LoVo (cell line): Measurements from ENCODE around the gene SPTLC3.

Experiments used
- DNase-seq: peaks from one replicate; pipeline ENCODE4 v3.0.0-alpha.2; 2016; ENCODE audit warnings: low spot score

Gene SPTLC3

DNA sequence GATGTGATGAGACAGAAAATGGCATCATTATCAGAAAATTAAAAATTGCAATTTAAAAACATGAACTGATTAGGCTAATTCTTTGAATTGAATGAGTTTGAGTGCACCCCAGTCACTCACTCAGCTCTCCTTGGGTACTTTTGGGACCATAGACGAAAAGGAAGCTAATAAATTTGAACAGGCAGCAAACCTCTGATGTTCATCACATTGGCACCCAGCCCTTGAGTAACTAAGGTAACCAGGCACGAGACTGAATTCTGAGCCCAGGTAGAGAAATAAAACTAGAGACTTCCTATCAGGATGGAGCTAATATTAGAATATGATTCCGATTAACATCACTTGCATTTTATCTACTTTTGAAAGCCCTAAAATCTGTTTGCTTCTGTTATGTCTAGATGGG, 131.4 kb downstream of the SPTLC3 start:
- no peak for DNase-seq

DNA sequence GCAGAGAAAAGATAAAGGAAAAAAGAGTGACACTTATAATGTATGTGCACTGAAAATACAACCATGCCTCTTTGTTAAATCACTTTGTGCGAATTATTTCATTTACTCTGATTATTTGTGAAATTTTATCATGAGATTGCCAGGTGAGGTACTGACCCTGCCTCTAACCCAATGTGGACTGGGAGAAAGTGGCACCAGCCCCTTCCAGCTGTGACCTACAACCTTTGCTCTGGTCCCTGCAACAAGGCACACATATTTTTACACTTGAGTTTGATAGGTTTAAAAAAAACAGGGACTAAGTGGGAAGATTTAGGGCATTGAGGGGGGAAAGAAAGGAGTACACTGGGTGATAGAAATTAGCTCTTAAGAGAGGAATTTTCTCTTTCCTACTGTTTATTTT, 132.0 kb downstream of the SPTLC3 start:
- DNase-seq = no peak

DNA sequence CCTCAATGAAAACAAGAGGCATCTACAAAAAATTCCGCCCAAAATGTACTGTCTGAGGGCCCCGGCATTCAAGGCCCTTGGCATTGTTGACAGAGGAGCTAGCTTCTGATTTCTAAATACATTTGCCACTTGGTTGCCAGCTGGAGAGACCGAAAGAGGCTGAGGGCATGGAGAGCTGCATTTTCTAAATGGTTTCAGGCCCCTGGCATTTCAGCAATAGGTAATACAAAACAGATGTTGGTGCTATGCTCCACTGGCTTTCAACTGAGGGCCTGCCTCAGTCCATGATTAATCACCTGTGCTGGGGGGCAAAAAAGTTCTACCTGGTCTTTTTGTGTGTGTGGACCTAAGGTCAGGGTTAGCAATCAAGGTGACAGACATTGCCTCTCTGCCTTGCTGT, 132.8 kb downstream of the SPTLC3 start:
- DNase-seq = no peak

DNA sequence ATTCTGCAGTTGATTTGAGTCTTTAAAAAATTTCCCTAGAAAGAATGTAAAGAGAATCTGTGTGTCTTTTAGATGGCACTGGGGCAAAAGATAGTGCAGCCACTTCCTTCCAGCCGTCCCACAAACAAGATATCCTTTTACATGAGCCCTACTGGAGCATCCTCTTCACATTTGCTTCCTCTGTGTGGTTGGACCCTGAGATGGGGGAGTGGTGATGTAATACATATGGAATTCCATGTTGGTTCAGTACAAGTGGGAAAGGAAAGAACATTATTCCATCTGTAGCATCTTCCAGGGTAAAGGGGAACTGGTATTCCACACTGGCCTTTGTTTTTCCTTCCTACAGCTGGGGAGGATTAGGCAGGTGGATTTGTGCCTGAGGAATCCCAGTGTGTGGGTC, 133.4 kb downstream of the SPTLC3 start:
- no peak for DNase-seq

DNA sequence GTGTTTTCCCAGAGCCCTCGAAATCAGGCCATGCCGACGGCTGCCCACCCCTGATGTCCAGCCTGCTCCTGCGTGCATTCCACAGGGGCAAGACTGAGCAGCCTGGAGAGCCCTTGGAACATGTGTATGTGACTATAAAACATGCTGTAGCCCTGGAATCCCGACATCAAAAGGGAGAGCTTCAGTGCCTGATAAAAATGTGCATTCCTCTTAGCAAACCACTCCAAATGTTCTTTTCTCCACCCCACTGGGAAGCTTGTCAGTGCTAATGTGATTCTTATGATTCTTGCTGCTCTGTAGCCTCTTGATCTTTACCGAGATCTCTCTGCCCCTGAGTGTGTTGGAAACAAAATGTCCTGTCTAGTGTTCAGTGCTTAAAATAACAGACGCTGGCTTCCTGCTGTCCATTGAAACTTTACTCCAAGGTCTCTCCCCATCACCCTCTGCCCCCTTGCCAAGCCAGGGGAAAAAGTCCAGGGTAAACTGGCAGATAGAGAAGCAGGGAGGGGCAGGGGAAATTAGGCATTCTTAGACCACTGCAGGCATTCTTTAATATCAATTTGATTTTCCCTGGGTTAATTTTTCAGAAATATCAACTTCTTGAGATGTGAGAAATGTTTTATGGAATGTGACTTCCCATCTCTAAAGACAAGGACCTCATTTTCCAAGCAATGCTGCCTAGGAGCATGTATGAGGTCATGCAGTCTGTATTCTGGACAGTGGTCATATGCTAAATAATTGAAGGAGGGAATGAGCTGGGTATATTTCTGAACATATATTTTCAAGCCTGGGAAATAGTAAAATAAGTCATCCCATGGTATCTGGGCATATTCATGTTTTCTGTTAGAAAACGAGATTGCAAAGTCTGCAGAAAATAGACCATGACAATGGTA, 138.5 kb downstream of the SPTLC3 start:
- no peak for DNase-seq

DNA sequence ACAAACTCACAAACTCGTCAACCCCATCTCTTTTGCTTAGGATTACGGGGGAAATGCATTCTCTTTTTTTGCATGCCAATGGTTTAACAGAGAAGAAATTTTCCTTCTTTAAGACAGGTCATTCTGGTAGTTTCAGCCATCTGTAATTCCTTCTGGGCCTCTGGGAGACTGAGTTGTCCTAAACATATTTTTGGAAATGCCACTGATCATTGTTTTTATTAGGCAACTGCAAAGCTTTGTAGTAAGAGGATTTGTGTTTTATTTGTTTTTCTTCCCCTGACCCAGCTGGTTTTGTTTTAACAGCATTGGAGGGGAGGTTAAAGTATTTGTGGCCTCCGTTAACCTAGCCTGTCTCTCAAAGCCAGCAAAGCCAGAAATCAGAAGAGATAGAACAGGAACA, 139.2 kb downstream of the SPTLC3 start:
- no peak for DNase-seq

DNA sequence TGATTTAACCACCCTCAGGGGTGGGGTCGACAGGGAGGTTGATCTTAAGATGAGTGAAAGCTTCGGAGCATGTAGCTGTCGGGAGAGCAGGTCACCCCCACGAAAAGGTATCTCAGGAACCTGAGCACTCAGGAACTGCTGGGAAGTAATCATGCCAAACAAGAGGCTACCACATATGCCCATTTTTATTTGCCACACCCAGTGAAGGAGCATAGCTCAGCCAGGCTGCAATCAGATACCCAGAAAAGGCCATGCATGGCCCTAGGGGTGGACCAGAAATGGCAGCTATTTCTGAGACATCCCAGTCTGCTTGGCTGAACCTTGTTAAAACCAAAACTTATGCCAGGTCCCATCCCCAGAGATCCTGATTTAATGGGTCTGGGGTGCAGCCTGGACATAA, 139.6 kb downstream of the SPTLC3 start:
- no peak for DNase-seq

DNA sequence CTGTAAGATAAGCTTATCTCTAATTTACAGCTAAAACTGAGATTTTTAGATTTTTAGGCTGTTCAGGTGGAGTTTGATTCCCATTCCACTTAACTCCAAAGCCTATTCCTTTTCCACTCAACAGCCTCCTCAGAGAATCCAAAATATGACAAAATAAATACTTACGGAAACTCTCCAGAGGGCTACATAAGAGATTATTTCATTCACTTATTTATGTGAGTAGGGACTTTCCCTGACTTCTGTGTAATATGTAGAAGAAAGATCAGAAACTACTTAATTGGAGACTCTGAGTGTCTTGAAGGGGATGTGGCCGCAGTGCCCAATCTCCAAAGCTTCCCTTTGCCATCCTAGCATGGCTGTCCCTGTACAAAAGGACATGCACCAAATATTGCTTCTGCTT, 140.2 kb downstream of the SPTLC3 start:
- no peak for DNase-seq

DNA sequence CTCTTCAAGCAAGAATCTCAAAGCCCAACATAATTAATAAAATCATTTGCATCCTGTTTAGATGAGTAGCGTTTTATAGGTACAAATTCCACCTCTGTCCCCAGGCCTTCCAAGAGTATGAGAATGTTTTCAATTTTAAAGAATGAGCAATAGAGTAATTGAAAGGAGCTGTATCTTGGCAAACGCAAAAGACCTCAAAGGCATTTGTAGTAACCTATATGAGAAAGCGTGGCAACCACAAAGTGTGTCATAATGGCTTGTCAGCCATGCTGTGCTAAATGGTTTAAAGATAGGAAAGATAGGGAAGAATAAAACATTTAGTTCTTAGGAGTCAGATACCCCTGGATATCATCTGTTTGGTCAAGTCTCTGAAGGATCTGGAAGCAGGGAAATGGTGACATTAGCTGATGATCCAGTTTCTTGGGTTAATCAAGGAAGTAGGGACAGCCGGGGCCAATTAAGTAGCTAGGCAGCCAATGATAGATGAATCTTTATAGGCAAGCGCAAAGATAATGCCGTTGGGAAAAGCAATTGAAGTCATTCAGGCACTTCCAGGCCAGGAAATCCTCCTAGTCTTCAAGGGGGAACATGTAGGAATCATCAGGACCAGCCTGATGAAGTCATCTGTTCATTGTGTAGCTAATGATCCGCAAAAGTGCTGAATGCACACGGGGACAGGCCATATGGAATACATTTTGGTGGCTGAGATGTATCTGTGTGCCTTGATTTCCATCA, 140.8 kb downstream of the SPTLC3 start:
- DNase-seq = no peak

DNA sequence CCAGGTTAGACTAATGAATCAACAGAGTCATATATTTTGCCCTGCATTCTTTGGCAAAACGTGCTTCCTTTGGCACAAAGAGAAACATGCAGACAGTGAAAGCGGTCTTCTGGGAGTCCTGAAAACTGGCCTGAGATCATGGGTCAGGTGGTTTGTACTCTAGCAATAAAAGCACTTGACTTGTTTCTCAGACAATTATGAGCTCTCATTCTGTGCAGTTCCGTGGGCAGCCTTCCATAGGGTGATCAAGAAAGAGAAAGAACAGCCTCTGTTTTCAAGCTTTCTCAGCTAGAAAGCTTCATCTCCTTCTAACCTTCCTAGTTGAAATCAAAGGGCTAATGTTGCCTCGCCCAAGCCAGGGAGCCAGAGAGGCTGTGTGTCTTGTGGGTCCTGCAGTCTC, 149.6 kb downstream of the SPTLC3 start:
- DNase-seq = no peak

DNA sequence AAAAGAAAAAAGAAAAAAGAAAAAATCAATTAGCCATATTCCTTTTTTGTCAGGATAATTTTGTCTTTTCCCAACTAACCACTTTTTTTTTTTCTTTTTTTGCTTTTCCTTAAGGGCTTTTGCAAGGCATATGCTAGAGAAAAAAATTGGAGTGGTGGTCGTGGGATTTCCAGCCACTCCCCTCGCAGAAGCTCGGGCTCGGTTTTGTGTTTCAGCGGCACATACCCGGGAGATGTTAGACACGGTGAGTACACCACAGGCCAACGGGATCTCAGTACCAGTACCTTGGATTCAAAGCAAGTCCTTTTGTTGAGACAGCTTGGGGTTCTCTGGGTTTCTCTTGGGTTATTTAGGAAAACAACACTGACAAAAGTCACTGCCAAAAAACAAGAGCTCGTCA, 151.1 kb downstream of the SPTLC3 start:
- DNase-seq = no peak

DNA sequence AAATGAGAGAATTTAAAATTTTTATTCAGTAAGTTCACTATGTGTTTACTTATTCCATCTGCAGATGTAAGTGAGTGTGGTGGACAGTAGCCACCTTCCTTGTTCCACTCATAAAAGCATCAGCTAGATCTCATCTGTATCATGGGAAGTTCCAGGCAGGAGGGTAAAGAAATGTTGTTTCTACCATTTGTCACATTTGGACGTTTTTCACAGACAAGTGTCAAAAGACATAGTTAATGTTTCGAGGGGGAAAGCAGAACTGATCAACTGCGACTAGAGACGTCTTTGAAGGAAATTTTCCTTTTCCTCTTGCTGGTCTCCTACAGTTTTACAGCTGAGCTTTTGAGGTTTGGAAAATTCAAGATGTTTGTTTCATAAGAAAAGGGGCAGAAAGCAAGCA, 156.4 kb downstream of the SPTLC3 start:
- no peak for DNase-seq

DNA sequence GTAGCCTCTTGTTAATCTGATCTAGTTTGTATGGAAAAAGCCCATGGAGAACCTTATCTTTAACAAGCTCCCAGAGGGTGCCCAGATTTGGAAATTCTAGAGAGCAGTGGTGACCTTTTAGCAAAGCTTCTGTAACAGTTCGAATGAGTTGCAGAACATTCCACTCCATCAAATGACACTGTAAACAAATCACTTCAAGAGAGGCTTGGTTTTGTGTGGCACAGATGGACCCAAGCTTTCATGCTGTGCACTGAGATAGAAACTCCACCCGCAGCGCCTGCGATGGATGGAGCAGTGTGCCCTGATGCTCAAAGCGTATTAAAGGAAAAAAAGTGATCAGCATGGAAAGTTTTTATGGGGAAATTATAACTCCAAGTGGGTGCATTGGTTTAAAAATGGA, 157.2 kb downstream of the SPTLC3 start:
- DNase-seq = no peak

DNA sequence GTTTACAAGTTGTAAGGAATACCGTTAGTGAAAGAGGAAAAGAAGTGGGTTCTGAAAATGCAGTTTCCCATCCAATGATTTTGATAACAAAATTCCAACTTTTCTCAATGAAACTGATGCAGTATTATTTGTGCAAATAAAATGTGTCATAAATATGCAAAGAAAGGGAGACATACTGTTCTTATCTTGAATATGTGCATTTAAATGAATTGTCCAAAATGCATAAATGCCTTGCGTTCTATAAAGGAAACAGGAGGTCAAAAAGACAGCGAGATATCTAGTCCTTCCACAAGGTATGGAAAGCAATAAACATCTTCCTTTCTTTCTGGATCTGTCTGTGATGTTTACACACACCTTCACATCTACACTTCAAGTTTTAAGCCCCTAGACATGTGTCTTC, 157.7 kb downstream of the SPTLC3 start:
- DNase-seq = no peak

DNA sequence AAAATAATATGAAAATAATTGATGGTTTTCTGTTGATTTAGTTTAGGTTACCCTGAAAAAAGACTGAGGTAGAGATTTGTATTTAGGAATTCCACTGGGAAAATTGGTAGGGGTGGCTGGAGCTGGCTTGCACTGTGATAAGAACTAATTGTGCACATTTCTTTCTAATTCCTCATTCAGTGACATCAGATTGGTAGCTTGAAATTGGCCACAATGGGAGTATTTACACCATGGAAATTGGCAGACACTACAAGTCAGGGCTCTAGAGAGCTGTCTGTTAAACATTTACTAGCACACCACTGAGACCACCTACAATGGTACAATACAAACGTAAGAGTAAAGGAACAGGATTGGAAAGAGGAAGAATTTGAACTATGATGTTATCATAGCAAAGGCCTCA, 160.3 kb downstream of the SPTLC3 start:
- DNase-seq = no peak

DNA sequence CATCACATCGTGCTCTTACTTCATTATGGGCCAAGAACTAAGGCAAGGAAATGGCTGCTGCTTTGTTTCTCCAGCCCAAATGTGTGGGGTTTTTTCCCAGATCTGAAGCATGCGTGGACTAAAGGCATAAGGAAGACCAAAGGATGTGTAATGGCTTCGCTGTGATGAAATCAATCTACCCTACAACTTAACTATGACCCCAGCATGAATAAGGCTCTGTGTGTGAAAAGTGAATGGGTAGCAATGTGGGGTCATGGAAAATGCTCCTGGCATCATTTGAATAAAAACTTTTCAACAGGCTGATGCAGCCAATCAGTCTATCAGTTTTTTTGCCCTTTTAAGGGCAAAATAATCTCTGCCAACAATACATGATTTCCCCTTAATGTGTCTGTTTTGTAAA, 162.0 kb downstream of the SPTLC3 start:
- DNase-seq = no peak

DNA sequence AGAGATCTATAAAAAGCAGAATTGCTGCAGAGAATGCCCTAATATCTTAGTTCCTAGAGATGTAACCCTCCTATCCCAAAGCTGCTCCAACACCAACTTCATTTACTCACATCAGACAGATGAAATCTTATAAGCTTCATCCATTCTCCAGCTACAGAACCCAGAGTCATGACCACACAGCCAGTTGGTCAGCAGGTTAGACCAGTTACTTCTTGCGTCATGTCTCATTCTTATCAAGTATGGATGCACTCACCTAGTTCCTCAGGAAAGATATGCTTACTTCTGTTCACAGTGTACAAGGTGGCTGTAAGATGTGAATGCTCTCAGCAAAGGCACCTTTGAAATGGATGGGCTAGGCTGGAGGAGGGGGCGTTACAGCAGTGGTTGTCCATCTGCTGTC, 164.4 kb downstream of the SPTLC3 start:
- no peak for DNase-seq

DNA sequence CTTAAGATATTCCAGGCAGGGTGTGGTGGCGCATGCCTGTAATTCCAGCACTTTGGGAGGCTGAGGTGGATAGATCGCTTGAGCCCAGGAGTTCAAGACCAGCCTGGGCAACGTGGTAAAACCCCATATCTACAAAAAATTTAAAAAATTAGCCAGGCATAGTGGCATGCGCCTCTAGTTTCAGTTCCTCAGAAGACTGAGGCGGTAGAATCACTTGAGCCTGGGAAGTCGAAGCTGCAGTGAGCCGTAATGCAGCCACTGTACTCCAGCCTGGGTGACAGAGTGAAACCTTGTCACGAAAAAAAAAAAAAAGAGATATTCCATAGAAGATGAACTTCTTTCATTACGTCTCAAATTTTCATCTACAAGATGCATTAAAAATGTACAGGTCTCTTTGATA, 165.6 kb downstream of the SPTLC3 start:
- no peak for DNase-seq

DNA sequence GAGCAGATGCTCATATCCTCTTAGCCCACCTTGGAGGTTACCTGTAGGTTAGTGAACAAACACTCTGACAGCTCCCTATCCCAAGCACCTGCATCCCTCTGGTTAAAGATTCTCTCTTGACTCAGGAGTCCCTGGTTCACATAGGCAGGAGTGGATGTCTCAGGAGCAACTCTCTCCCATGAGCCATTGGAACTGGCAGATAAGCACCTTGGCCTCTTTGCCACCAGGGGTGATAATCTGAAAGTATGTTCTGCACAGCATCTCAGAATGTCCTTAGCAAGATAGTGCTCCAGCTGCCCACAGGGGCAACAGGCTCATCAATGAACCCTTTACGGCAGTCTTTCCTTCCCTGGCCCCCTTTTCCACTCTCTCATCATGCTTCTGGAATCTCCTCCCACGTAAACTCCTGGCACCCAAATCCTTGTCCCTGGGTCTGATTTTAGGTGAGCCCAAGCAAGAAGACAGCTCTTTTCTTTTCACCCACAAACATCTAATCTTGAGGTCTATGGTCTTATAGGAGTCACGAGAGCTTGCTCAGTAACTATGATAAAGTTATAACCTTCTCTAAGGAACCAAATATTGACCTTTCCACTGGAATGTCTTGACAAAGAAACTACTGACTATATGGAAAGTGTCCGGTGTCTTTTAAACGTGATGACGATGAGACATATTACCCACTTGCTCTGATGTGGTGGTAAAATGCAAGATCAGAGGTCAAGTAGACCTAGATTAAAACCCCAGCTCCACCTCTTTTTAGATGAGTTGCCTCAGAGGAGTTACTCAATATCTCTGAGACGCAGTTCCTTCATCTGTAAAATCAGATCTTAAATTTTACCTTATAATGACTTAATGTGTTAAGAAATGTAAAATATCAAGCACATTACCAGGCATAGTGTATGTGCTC, 172.5 kb downstream of the SPTLC3 start:
- DNase-seq = no peak

DNA sequence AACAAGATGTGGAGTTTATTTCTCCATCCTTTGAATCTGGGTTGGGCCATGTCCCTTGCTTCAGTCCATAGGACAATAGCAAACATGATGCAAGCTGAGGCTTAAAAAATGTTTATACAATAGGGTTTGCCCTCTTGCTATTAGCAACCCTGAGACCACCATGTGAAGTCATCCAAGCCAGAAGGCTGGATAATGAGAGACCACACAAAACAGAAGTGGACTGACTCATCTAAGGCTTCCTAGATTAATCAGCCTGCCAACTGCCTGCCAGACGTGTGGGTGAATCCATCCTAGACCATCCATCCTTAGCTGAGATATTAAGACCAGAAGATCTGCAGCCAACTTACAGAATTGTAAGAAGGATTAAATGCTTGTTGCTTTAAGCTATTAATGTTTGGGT, 174.2 kb downstream of the SPTLC3 start:
- no peak for DNase-seq

DNA sequence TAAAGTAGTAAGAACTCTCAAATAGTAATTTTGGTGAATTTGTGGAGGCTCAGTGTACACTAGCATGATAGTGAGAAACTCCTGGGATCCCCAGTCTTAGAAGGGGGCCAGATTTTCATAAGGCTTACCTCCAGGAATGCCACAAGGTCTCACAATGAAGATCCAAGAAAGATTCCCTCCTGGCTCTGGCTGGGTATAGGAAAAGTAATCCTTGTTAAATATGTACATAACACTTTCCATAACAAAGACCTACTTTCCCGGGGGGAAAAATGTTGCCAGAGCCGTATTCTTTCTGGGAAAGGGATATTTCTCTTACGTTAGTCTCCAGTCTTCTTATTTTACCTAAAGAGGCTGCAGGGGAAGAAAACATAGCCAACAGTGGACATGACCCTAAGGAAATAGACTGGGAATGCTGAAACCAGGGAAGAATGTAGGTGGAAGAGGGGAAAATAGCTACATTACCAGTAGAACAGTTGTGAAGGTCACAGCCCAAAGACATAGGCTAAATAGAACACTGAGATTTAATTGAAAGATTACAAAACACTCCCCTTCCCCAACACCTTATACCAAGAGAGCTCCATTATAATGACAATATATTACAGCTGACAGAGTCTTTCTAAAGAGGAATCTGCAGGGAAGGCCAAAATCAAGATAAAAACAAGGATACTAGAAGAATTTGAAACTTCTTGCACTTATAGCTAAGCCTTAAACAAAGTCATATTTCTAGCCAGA, 177.4 kb downstream of the SPTLC3 start:
- DNase-seq = no peak

DNA sequence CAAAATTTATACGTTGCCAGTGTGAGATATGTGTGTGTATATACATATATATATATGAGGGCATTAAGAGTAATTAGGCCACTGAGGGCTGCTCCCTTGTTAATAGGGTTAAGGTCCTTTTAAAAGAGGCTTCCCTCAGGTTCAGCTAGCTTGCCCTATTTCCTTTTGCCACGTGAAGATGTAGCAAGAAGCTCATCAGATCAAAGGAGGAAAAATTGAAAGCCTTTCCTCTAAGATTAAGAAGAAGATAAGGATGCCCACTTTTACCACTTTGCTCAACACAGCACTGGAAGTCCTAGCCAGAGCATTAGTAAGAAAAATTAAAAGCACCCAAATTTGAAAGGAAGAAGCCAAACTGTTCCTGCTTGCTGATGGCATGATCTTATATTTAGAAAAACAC, 179.1 kb downstream of the SPTLC3 start:
- DNase-seq = no peak
